ENCODE results near the gene ZMIZ1. TPM values are rescaled to one million over a fixed set of nuclear protein-coding genes. Genes with fewer than 3 reads are reported as not detected.

The ZMIZ1 gene
- total RNA-seq, 1 donor from 2014 or later: 93.9 TPM

DNA sequence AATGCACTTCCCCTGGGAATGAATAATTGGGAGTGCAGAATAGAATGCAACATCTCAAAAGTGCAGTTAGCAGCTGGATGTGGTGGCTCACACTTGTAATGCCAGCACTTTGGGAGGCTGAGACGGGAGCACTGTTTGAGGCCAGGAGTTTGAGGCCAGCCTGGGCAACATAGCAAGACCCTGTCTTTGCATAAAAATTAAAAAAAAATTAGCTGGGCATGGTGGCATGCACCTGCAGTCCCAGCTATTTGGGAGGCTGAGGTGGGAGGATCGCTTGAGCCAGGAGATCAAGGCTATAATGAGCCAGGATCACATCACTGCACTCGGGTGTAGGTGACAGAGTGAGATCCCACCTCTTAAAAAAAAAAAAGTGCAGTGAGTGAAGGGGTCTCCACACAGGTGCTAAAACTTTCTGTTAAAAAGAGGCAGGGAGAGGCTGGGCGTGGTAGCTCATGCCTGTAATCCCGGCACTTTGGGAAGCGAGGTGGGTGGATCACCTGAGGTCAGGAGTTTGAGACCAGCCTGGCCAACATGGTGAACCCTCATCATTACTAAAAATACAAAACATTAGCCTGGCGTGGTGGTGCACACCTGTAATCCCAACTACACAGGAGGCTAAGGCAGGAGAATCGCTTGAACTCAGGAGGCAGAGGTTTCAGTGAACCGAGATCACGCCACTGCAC is 13.5 kb upstream of the ZMIZ1 start:
- Mint-ChIP-seq H3K4me1 (no peaks in the 10 kb centered on the region), H3K4me3 (no peak overlapping the region), H3K9me3 (no peaks in the 10 kb centered on the region), H3K27ac (no peak overlapping the region), H3K27me3 (peaks cover 28% of the 10 kb centered on the region), H3K36me3 (ENCODE audit: low read depth) (no peaks in the 10 kb centered on the region)
- ATAC-seq (ENCODE audit: low read depth) (no peak), DNase-seq (no peak)
- CTCF ChIA-PET: no interaction called here
- POLR2A ChIA-PET: no interaction called here
- no peak for TF ChIP-seq CTCF (IDR thresholded peaks at IDR 0.05)
- intact Hi-C loops (cut with micrococcal nuclease): no loop called here

DNA sequence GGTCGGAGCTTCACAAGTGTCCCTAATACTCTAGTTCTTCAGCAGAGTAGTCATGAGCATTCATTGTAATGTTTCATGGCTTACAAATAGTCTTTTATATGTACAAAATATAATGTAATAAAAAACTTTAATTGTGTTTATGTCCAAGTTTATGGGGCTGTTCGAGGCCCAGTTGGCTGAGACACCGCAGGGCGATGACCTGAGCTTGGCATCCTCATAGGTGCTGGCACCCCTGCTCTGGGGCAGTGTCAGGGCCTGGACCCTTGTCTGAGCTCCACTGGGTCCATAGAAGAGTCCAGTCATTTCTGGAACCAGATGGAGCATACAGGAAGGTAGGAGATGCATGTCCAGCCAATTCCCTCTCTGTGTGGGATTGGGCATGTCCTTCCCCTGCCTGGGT is 12.9 kb upstream of the ZMIZ1 start:
- ATAC-seq (ENCODE audit: low read depth) (no peak), DNase-seq (no peak)
- CTCF ChIA-PET: no interaction called here
- POLR2A ChIA-PET: no interaction called here
- Mint-ChIP-seq H3K4me1 (no peaks in the 10 kb centered on the region), H3K9me3 (no peaks in the 10 kb centered on the region), H3K27me3 (peaks cover 28% of the 10 kb centered on the region), H3K27ac (no peak overlapping the region), H3K36me3 (ENCODE audit: low read depth) (no peaks in the 10 kb centered on the region), H3K4me3 (no peak overlapping the region)
- TF ChIP-seq CTCF (IDR thresholded peaks at IDR 0.05): no peak
- intact Hi-C loops (cut with micrococcal nuclease): no loop called here

DNA sequence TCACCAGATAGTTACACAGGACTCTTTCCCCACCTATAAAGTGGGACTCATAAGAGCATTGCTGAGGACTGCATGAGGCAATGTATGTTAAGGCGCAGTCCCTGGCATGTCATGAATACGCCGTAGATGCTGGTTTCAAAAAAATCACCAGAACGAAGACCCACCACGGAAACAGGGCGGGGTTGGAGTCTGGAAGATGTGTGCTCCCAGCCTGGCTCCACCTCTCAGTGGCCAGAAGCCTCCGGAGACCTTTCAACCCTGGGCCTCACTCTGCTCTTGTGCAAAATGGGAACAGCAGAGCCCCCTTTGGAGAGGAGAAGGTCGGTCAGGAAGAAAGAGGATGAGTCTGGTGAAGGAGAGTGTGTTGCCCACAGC is 12.4 kb upstream of the ZMIZ1 start:
- no peak for ATAC-seq (ENCODE audit: low read depth)
- TF ChIP-seq CTCF (IDR thresholded peaks at IDR 0.05): no peak
- Mint-ChIP-seq H3K27me3 (peaks cover 31% of the 10 kb centered on the region), H3K36me3 (ENCODE audit: low read depth) (no peaks in the 10 kb centered on the region), H3K4me3 (no peak overlapping the region), H3K4me1 (no peaks in the 10 kb centered on the region), H3K27ac (no peak overlapping the region), H3K9me3 (no peaks in the 10 kb centered on the region)
- no peak for DNase-seq
- intact Hi-C loops (cut with micrococcal nuclease): no loop called here
- ChIA-PET POLR2A (no interaction called here), CTCF (no interaction called here)

DNA sequence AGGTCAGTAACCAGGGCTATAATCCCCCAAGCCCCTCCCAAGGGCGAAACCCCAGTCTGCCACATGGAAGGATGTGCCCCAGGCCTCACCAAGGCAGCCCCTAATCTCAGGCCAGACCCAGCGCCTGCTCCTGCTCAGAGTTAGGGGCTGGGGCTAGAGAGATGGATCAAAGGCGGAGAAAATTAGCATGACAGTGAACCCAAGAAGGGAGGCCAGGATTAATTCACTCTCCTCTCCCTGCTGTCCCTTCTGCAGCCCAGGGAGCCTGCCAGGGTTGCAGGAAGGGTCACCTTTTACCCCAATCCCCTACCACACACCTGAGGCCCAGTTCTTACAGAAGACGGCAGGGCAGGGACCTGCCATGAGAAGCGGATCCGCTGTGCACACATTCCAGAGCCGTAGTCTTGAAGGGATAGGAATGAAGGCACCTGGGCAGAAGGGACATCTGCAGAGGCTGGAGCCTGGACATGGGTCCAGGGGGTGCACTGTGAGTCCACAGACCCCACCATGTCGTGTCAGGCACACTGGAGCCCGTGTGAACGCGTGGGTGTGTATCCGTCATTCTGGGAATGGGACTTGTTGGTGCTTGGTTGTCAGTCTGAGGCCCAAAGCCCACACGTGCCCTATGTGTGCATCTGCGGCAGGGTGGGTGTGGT is 11.9 kb upstream of the ZMIZ1 start:
- POLR2A ChIA-PET: no interaction called here
- H3K27ac Mint-ChIP-seq: no peak overlapping the region
- CTCF ChIA-PET: no interaction called here
- TF ChIP-seq CTCF (IDR thresholded peaks at IDR 0.05): no peak
- H3K4me1 Mint-ChIP-seq: no peaks in the 10 kb centered on the region
- no peaks in the 10 kb centered on the region for H3K36me3 Mint-ChIP-seq (ENCODE audit: low read depth)
- ATAC-seq (ENCODE audit: low read depth) (no peak), DNase-seq (no peak)
- H3K4me3 Mint-ChIP-seq: no peak overlapping the region
- intact Hi-C loops (cut with micrococcal nuclease): no loop called here
- H3K27me3 Mint-ChIP-seq: peaks cover 27% of the 10 kb centered on the region
- H3K9me3 Mint-ChIP-seq: no peaks in the 10 kb centered on the region

GRCh38 chr10:79057481-79058275 is 11.1 kb upstream of the ZMIZ1 start:
- POLR2A ChIA-PET: no interaction called here
- Mint-ChIP-seq H3K4me3 (no peak overlapping the region), H3K9me3 (no peaks in the 10 kb centered on the region), H3K4me1 (no peaks in the 10 kb centered on the region), H3K36me3 (ENCODE audit: low read depth) (no peaks in the 10 kb centered on the region), H3K27me3 (peaks cover 26% of the 10 kb centered on the region), H3K27ac (no peak overlapping the region)
- intact Hi-C loops (cut with micrococcal nuclease): no loop called here
- TF ChIP-seq CTCF (IDR thresholded peaks at IDR 0.05): no peak
- ATAC-seq (ENCODE audit: low read depth): no peak
- DNase-seq: no peak
- CTCF ChIA-PET: no interaction called here
